Mononuclear cell (primary cell): ENCODE results near the gene NPHS2. TPM values are rescaled to one million over a fixed set of nuclear protein-coding genes. Genes with fewer than 3 reads are reported as not detected.

Experiments used
- H3K27me3 ChIP-seq: 2 replicates; pipeline ENCODE4 v1.6.0; 2011; ENCODE audit warnings: low read length, control low read depth; ENCODE audit not compliant: insufficient read depth
- H3K4me1 ChIP-seq: 2 replicates; pipeline ENCODE4 v1.5.1; 2011; ENCODE audit warnings: mild to moderate bottlenecking, low read length, control low read depth; ENCODE audit not compliant: insufficient read depth
- H3K4me3 ChIP-seq: 2 replicates; pipeline ENCODE4 v1.5.1; 2011; ENCODE audit warnings: mild to moderate bottlenecking, low read length, moderate library complexity
- H3K9me3 ChIP-seq: 2 replicates; pipeline ENCODE4 v1.5.1; 2011; ENCODE audit warnings: low read depth, mild to moderate bottlenecking, control low read depth, low read length
- total RNA-seq: library from RNA; depleted of rRNA; stranded (reverse); fragments of >200 nt; gene quantifications from one replicate; pipeline ENCODE4 v1.2.3, GENCODE V29; 2012

The NPHS2 gene
- total RNA-seq, 1 donor, result not detected

DNA sequence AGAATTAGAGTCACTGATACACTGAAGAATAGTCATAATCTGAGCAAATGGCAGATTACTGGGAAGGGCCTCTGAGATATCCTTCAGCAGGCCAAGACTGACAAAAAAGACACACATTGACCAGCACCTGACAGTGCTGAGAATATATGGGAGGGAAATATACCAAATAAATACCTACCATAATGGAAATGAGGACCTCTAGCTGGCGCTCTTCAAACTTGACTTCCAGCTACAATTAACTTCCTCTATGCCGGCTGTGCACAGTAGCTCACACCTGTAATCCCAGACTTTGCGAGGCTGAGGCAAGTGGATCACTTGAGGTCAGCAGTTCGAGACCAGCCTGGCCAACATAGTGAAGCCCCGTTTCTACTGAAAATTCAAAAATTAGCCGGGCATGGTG, 69.5 kb downstream of the NPHS2 start:
- Histone ChIP-seq H3K27me3 (no peaks in the 10 kb centered on the region), H3K4me1 (no peaks in the 10 kb centered on the region), H3K4me3 (no peak overlapping the region), H3K9me3 (no peaks in the 10 kb centered on the region)

Other genes starting within 250 kb of the NPHS2 start
- gene AXDND1, start 210.0 kb downstream of the NPHS2 start, total RNA-seq, result not detected
- 0.10 TPM for gene TDRD5, start 15.9 kb upstream of the NPHS2 start, total RNA-seq
- gene FAM163A, start 167.3 kb upstream of the NPHS2 start, total RNA-seq, result 0.21 TPM